BLaER1 treated with 17β-estradiol and CSF1 and Interleukin-3, amounts not matched to agents 10 nM and 100 nM (cell line): ENCODE measurements around the gene FTO.

Experiments
- H3K27ac ChIP-seq, 11 experiments: shearing (Covaris generic); formaldehyde crosslinking; 2 replicates each; pipeline ENCODE4 v1.8.1; 2022
- H3K27me3 ChIP-seq, 11 experiments: shearing (Covaris generic); formaldehyde crosslinking; 2 replicates each; pipeline ENCODE4 v1.8.1; 2022
- H3K36me3 ChIP-seq, 11 experiments: shearing (Covaris generic); formaldehyde crosslinking; 2 replicates each; pipeline ENCODE4 v1.8.1; 2022
- H3K4me1 ChIP-seq, 10 experiments: shearing (Covaris generic); formaldehyde crosslinking; 2 replicates each; pipeline ENCODE4 v1.8.1; 2022
- H3K4me2 ChIP-seq, 11 experiments: shearing (Covaris generic); formaldehyde crosslinking; 2 replicates each; pipeline ENCODE4 v1.8.1; 2022
- H3K4me3 ChIP-seq, 10 experiments: shearing (Covaris generic); formaldehyde crosslinking; 2 replicates each; pipeline ENCODE4 v1.8.1; 2022
- H3K9ac ChIP-seq, 11 experiments: shearing (Covaris generic); formaldehyde crosslinking; 2 replicates each; pipeline ENCODE4 v1.8.1; 2022
- H3K9me3 ChIP-seq, 11 experiments: shearing (Covaris generic); formaldehyde crosslinking; replicated peaks in 1 of 11; 2 replicates each; pipeline ENCODE4 v1.8.1; 2022
- H4K20me1 ChIP-seq, 11 experiments: shearing (Covaris generic); formaldehyde crosslinking; 2 replicates each; pipeline ENCODE4 v1.8.1; 2022
- Cebpa-rat ChIP-seq, 11 experiments: shearing (Covaris generic); IDR thresholded peaks; 2 replicates each; pipeline ENCODE4 v1.8.1; 2022

Gene FTO

GRCh38 chr16:54034684-54035083 is 330.7 kb downstream of the FTO start:
- no peaks in the 10 kb centered on the region for H3K27me3 ChIP-seq
- H3K9ac ChIP-seq = no peak overlapping the region
- H3K27ac ChIP-seq = no peak overlapping the region
- H3K9me3 ChIP-seq = peaks cover 18 to 32% (median 22%) of the 10 kb centered on the region in 11 experiments
- no peaks in the 10 kb centered on the region for H4K20me1 ChIP-seq
- no peak overlapping the region for H3K4me2 ChIP-seq
- H3K4me3 ChIP-seq = no peak overlapping the region
- H3K36me3 ChIP-seq = peaks cover 0 to 13% (median 7%) of the 10 kb centered on the region in 11 experiments; a peak in 12 of 22 replicates
- H3K4me1 ChIP-seq = peaks cover 0 to 14% (median 4%) of the 10 kb centered on the region in 10 experiments; a peak in 8 of 20 replicates
- TF ChIP-seq Cebpa-rat (IDR thresholded peaks at IDR 0.05) = no peak

- H3K9ac ChIP-seq = no peak overlapping the region
- H3K4me1 ChIP-seq = no peaks in the 10 kb centered on the region
- no peak overlapping the region for H3K27ac ChIP-seq
- no peak for TF ChIP-seq Cebpa-rat (IDR thresholded peaks at IDR 0.05)
- H3K4me2 ChIP-seq = no peak overlapping the region
- H3K9me3 ChIP-seq = peaks cover 11 to 30% (median 19%) of the 10 kb centered on the region in 11 experiments
- H3K4me3 ChIP-seq = no peak overlapping the region
- no peaks in the 10 kb centered on the region for H3K27me3 ChIP-seq
- H3K36me3 ChIP-seq = peaks cover 6 to 31% (median 20%) of the 10 kb centered on the region in 11 experiments; a peak in 19 of 22 replicates
- no peaks in the 10 kb centered on the region for H4K20me1 ChIP-seq
Measured at GRCh38 chr16:54040480-54040879, 336.5 kb downstream of the FTO start.

GRCh38 chr16:54040975-54041374 is 337.0 kb downstream of the FTO start:
- H3K27ac ChIP-seq = no peak overlapping the region
- no peaks in the 10 kb centered on the region for H3K4me1 ChIP-seq
- no peak overlapping the region for H3K9ac ChIP-seq
- H3K9me3 ChIP-seq = peaks cover 11 to 30% (median 19%) of the 10 kb centered on the region in 11 experiments
- H4K20me1 ChIP-seq = no peaks in the 10 kb centered on the region
- H3K27me3 ChIP-seq = no peaks in the 10 kb centered on the region
- H3K4me2 ChIP-seq = no peak overlapping the region
- H3K36me3 ChIP-seq = peaks cover 6 to 31% (median 20%) of the 10 kb centered on the region in 11 experiments; a peak in 19 of 22 replicates
- no peak for TF ChIP-seq Cebpa-rat (IDR thresholded peaks at IDR 0.05)
- H3K4me3 ChIP-seq = no peak overlapping the region

- Histone ChIP-seq H4K20me1 (no peaks in the 10 kb centered on the region), H3K36me3 (no peaks in the 10 kb centered on the region), H3K27ac (no peak overlapping the region; a peak in 1 of 22 replicates), H3K4me2 (no peak overlapping the region), H3K4me1 (no peaks in the 10 kb centered on the region), H3K27me3 (no peaks in the 10 kb centered on the region), H3K4me3 (no peak overlapping the region), H3K9me3 (no peaks in the 10 kb centered on the region), H3K9ac (no peak overlapping the region)
- no peak for TF ChIP-seq Cebpa-rat (IDR thresholded peaks at IDR 0.05)
Measured at GRCh38 chr16:54048586-54049495, 344.9 kb downstream of the FTO start.

- TF ChIP-seq Cebpa-rat (IDR thresholded peaks at IDR 0.05) = no peak
- H3K4me1 ChIP-seq = no peaks in the 10 kb centered on the region
- no peaks in the 10 kb centered on the region for H3K9me3 ChIP-seq
- H3K9ac ChIP-seq = no peak overlapping the region
- no peak overlapping the region for H3K27ac ChIP-seq
- no peaks in the 10 kb centered on the region for H3K27me3 ChIP-seq
- H4K20me1 ChIP-seq = no peaks in the 10 kb centered on the region
- no peak overlapping the region for H3K4me2 ChIP-seq
- no peaks in the 10 kb centered on the region for H3K36me3 ChIP-seq
- no peak overlapping the region for H3K4me3 ChIP-seq
Measured at GRCh38 chr16:54049591-54050458, 345.9 kb downstream of the FTO start.

GRCh38 chr16:54050459-54051210 is 346.7 kb downstream of the FTO start:
- Histone ChIP-seq H3K36me3 (no peaks in the 10 kb centered on the region), H3K9me3 (no peaks in the 10 kb centered on the region), H3K27me3 (no peaks in the 10 kb centered on the region), H3K9ac (no peak overlapping the region), H3K4me1 (no peaks in the 10 kb centered on the region), H3K4me2 (no peak overlapping the region), H4K20me1 (no peaks in the 10 kb centered on the region), H3K4me3 (no peak overlapping the region), H3K27ac (no peak overlapping the region)
- no peak for TF ChIP-seq Cebpa-rat (IDR thresholded peaks at IDR 0.05)

- no peak overlapping the region for H3K27ac ChIP-seq
- no peaks in the 10 kb centered on the region for H3K27me3 ChIP-seq
Measured at GRCh38 chr16:54051821-54052220, 347.9 kb downstream of the FTO start.

GRCh38 chr16:54052271-54052670 is 348.3 kb downstream of the FTO start:
- Histone ChIP-seq H3K27ac (no peak overlapping the region), H3K4me1 (no peaks in the 10 kb centered on the region), H3K27me3 (no peaks in the 10 kb centered on the region), H3K9me3 (no peaks in the 10 kb centered on the region), H4K20me1 (no peaks in the 10 kb centered on the region), H3K4me2 (no peak overlapping the region), H3K4me3 (no peak overlapping the region), H3K9ac (no peak overlapping the region), H3K36me3 (0 out of 22 replicates have a peak, but pooled peaks cover 0 to 6% (median 0%) of the 10 kb centered on the region in 11 experiments)
- TF ChIP-seq Cebpa-rat (IDR thresholded peaks at IDR 0.05) = no peak

More at GRCh38 chr16:54051821-54052220, 347.9 kb downstream of the FTO start:
- no peak for TF ChIP-seq Cebpa-rat (IDR thresholded peaks at IDR 0.05)
- Histone ChIP-seq H3K4me3 (no peak overlapping the region), H3K9ac (no peak overlapping the region), H3K4me1 (no peaks in the 10 kb centered on the region), H4K20me1 (no peaks in the 10 kb centered on the region), H3K4me2 (no peak overlapping the region), H3K36me3 (0 out of 22 replicates have a peak, but pooled peaks cover 0 to 6% (median 0%) of the 10 kb centered on the region in 11 experiments), H3K9me3 (no peaks in the 10 kb centered on the region)
